ENCODE results near the gene CRACDL.

DNA sequence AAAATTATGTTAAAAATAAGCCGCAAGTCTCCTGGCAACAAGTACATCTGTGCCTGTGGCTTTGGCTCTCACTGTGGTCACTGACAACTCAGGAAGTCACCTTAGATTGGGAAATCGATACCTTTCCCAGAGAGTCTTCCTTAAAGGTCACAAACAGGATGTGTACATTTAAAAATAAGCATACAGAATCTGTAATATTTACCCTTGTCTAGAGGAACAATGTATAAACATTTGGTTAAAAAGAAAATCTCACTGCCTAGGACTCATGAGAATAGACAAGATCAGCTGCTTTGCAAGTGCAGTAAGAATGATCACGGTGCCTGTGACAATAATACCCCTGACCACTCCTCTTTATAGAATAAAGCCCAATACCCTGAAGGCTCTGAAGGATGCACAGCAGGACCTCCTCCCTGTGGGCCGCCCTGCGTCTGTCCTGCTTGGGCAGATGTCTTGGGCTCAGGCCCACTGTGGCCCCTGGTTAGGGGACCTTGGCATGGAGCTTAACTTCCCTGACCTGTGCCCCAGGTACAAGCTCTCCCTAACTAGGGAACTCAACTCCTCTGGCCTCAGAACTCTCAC lies 107.1 kb downstream of the CRACDL start:
- TF ChIP-seq, protein P1, sequence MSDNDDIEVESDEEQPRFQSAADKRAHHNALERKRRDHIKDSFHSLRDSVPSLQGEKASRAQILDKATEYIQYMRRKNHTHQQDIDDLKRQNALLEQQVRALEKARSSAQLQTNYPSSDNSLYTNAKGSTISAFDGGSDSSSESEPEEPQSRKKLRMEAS (IDR thresholded peaks at IDR 0.05) = no peak
- TF ChIP-seq EP300 (IDR thresholded peaks at IDR 0.05; ENCODE audit: borderline replicate concordance) (no peak), TAF1 (IDR thresholded peaks at IDR 0.05; ENCODE audit: low read depth) (no peak), RAD21 (IDR thresholded peaks at IDR 0.05; ENCODE audit: low read depth) (no peak)
